GM12892 (cell line): Measurements from ENCODE around the gene TMEM191C.
"Not testable (repeated sequence)": the region's sequence is repeated elsewhere in the genome, so short reads cannot be mapped to it uniquely, and the experiment has no call there.

ENCODE experiments used
- DNase-seq: peaks from one replicate; pipeline ENCODE4 v3.0.0; 2011; ENCODE audit not compliant: insufficient read length
- FAIRE-seq: peaks from 2 replicates; lab custom pipeline; 2011; peaks lifted over from hg19 to GRCh38; lab: Jason Lieb, UNC

TMEM191C gene

GRCh38 chr22:21489149-21489680 is 22.0 kb downstream of the TMEM191C start:
- not testable (repeated sequence) for FAIRE-seq, DNase-seq

GRCh38 chr22:21490556-21490955 is 23.4 kb downstream of the TMEM191C start:
- DNase-seq, FAIRE-seq: not testable (repeated sequence)

- FAIRE-seq, DNase-seq: not testable (repeated sequence)
Observed at GRCh38 chr22:21492271-21492670, 25.1 kb downstream of the TMEM191C start.

GRCh38 chr22:21493789-21494782 is 26.9 kb downstream of the TMEM191C start:
- not testable (repeated sequence) for DNase-seq, FAIRE-seq

- DNase-seq, FAIRE-seq: not testable (repeated sequence)
Observed at GRCh38 chr22:21497984-21498383, 30.8 kb downstream of the TMEM191C start.

- DNase-seq, FAIRE-seq: not testable (repeated sequence)
Observed at GRCh38 chr22:21498489-21498888, 31.3 kb downstream of the TMEM191C start.

GRCh38 chr22:21499623-21500506 is 32.7 kb downstream of the TMEM191C start:
- not testable (repeated sequence) for DNase-seq, FAIRE-seq

GRCh38 chr22:21510397-21510796 is 43.2 kb downstream of the TMEM191C start:
- FAIRE-seq, DNase-seq: not testable (repeated sequence)

- DNase-seq, FAIRE-seq: not testable (repeated sequence)
Observed at GRCh38 chr22:21512022-21512421, 44.8 kb downstream of the TMEM191C start.

- DNase-seq, FAIRE-seq: not testable (repeated sequence)
Observed at GRCh38 chr22:21514117-21514516, 46.9 kb downstream of the TMEM191C start.

GRCh38 chr22:21515234-21515633 is 48.0 kb downstream of the TMEM191C start:
- DNase-seq, FAIRE-seq: not testable (repeated sequence)

GRCh38 chr22:21516522-21516921 is 49.3 kb downstream of the TMEM191C start:
- not testable (repeated sequence) for FAIRE-seq, DNase-seq

GRCh38 chr22:21516970-21517764 is 50.0 kb downstream of the TMEM191C start:
- DNase-seq, FAIRE-seq: not testable (repeated sequence)
